NCI-H226 (cell line): Measurements from ENCODE around the gene CNTNAP1.

Experiments used
- DNase-seq: peaks from one replicate; pipeline ENCODE4 v3.0.0-alpha.2; 2015

The CNTNAP1 gene

GRCh38 chr17:42670789-42671657 is 11.3 kb upstream of the CNTNAP1 start:
- DNase-seq: no peak

GRCh38 chr17:42672038-42672437 is 10.3 kb upstream of the CNTNAP1 start:
- no peak for DNase-seq

GRCh38 chr17:42673266-42673884 is 9.0 kb upstream of the CNTNAP1 start:
- DNase-seq: no peak

- peak; percentile 49 for DNase-seq
Observed at GRCh38 chr17:42673885-42674754, 8.2 kb upstream of the CNTNAP1 start.

GRCh38 chr17:42674755-42675347 is 7.5 kb upstream of the CNTNAP1 start:
- DNase-seq: no peak

- no peak for DNase-seq
Observed at GRCh38 chr17:42675348-42675964, 6.9 kb upstream of the CNTNAP1 start.

GRCh38 chr17:42675965-42676423 is 6.3 kb upstream of the CNTNAP1 start:
- DNase-seq: peak; percentile 24

- peak; percentile 16 for DNase-seq
Observed at GRCh38 chr17:42676424-42677011, 5.8 kb upstream of the CNTNAP1 start, which contains the start of gene PLEKHH3. Gene PLEKHH3, minus strand, starts transcription at chr17:42676994. Its CDS starts 431 bp downstream, at chr17:42676563.

- peak; percentile 96 for DNase-seq
Observed at GRCh38 chr17:42677012-42677857, 5.1 kb upstream of the CNTNAP1 start.

GRCh38 chr17:42677921-42678781 is 4.2 kb upstream of the CNTNAP1 start:
- DNase-seq: peak; percentile 84

- DNase-seq: peak; percentile 48
Observed at GRCh38 chr17:42678951-42679491, 3.3 kb upstream of the CNTNAP1 start.

GRCh38 chr17:42679492-42680330 is 2.6 kb upstream of the CNTNAP1 start:
- DNase-seq: peak; percentile 7

GRCh38 chr17:42680331-42680808 is 2.0 kb upstream of the CNTNAP1 start:
- no peak for DNase-seq

- DNase-seq: peak; percentile 70
Observed at GRCh38 chr17:42682722-42683403, 532 bp downstream of the CNTNAP1 start.

- no peak for DNase-seq
Observed at GRCh38 chr17:42683407-42684034, 1.2 kb downstream of the CNTNAP1 start.

- DNase-seq: no peak
Observed at GRCh38 chr17:42684929-42685556, 2.7 kb downstream of the CNTNAP1 start.

- no peak for DNase-seq
Observed at GRCh38 chr17:42685831-42686230, 3.5 kb downstream of the CNTNAP1 start.
